NCI-H146 treated with DMSO at 0.1 percent for 48 hours (cell line): Measurements from ENCODE around the gene DOCK4.

ENCODE experiments used
- DNase-seq: peaks from one replicate; lab custom pipeline; 2025; ENCODE audit not compliant: unreplicated experiment; lab: John Stamatoyannopoulos, UW

The DOCK4 gene

GRCh38 chr7:112193915-112194502 lies 12.2 kb downstream of the DOCK4 start:
- DNase-seq, result peak; percentile 99

GRCh38 chr7:112192236-112193154 lies 13.7 kb downstream of the DOCK4 start:
- DNase-seq, result no peak

DNA sequence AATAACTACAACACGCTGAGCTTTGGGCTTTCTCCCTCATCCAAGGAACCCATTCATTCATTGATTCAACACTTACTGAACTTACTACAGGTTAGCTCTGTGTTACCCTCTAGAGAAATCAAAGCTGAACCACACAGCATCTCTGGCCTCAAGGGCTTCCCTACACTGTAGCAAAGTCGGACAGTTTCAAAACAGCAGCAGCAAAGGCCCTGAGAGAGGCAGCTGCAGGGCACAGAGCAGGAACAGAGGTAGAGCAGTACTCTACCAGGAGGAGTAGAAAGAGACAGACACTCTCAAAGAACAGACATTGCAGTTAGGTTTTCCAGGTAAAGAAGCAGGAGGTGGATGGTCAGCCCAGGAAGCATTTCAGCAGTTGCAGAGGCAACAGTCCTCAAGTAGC lies 16.1 kb downstream of the DOCK4 start:
- DNase-seq, result no peak

GRCh38 chr7:112189691-112190090 lies 16.5 kb downstream of the DOCK4 start:
- DNase-seq, result no peak

GRCh38 chr7:112188257-112188656 lies 17.9 kb downstream of the DOCK4 start:
- DNase-seq, result no peak

DNA sequence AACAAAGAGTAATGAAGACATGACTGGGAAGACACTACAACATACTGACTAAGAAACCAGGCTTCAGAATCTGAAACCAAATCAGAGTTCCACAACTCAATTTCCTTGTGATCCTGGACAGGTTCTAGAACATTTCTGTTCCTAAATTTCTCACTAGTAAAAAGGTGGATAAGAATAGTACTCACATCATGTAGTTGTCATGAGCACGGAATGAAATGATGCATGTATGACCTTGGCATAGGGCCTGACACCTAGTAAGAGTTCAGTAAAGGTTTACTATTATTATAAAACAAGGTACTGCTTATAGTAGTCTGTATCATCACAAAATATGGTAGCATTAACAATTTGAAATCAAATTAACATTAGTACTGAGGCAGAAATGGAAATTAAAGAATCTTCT lies 19.9 kb downstream of the DOCK4 start:
- no peak for DNase-seq

DNA sequence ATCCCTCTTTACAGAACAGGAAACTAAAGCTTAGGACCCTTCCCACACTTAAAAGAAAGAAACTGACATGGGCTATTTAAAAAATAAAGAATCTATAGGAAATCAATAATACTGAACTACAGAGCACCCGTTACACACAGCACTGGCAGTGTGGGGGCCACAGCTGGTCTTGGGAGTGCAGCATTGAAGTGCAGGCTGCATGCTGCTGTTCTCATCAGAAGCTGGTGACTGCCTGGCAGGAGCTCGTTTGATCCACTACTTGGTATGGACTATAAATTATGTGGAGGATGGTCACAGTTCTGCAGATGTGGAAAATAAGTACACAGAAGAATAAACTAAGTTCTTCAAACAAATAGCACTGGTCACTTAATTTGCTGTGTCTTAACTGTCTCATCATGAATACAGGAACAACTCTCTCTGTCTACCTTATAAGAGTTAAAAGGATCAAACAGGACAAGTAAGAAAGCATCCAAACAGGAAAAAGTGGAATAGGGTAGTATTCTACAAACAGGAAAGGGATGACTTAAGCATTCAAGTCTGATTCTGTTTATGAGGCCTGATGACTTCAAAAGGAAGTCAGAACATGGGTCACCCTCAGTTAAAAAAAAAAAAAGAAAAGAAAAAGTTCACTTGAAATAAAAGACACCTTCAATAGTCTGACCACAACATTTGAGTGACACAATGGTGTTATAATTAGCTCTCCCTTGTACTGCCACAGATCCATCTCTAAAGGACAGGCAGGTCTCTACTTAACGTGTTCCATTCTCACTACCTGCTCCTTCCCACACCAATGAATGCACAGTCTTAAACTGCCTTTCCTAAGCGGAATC lies 21.0 kb downstream of the DOCK4 start:
- DNase-seq, result no peak

DNA sequence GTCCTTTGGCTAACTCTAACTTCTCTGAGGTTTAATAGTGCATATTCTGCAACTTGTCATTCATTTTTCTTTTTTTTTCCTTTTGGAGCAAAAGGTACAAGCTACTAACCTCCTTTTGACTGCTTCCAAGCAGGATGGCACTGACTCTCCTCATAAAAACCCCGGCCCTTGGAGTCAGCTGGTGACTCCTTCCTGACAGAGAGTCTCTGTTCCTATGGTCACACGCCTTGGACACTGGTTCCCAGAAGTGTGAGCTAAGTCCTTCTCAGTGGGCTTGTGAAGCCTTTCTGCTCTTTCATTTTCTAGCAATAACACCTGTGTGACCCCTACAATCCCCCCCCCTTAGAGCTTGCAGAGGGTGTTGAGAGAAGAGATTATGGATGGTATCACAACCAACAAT lies 21.7 kb downstream of the DOCK4 start:
- no peak for DNase-seq

DNA sequence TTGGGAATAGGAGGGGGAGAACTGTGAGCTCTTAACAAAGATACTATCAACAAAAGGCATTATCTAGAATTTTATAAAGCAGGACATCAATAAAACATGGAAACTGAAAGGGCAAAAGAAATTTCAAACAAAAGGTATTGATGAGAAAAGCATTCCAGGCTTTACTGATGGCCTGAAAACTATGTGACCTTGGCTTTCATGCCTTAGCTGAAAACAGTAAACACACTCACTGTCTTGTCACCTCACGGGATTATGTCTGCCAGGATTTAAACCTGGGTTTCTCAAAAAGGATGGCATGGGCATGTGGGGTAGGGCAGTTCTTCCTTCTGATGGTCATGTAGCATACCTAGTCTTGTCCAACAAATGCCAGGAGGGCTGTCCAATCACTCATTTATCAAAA lies 22.9 kb downstream of the DOCK4 start:
- DNase-seq, result no peak

DNA sequence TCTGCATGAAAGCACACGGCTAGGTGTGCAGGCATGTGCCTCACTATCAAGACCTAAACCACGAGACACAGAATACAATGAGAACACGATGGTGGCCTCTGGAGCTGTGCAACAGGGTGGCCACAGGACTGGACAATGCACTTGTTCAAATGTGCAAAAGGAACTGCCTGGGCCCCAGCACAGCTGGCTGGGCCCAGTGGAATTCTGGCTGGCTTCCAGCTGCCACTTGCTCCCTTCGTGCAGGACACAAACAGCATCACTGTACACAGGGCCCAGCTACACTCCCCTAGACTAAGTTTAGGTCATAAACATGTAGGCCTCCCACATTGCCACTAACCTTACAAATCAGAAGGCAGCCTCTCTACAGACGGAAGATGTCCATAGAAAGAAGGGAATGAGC lies 23.4 kb downstream of the DOCK4 start:
- DNase-seq, result no peak

- no peak for DNase-seq
Measured at GRCh38 chr7:112180223-112180622, 26.0 kb downstream of the DOCK4 start.

- DNase-seq, result peak; percentile 23
Measured at GRCh38 chr7:112176693-112177415, 29.3 kb downstream of the DOCK4 start.

- no peak for DNase-seq
Measured at GRCh38 chr7:112176241-112176640, 30.0 kb downstream of the DOCK4 start.

- no peak for DNase-seq
Measured at GRCh38 chr7:112174192-112174591, 32.0 kb downstream of the DOCK4 start.

- DNase-seq, result no peak
Measured at GRCh38 chr7:112173568-112173905, 32.7 kb downstream of the DOCK4 start.

GRCh38 chr7:112172870-112173567 lies 33.2 kb downstream of the DOCK4 start:
- DNase-seq, result peak; percentile 32

DNA sequence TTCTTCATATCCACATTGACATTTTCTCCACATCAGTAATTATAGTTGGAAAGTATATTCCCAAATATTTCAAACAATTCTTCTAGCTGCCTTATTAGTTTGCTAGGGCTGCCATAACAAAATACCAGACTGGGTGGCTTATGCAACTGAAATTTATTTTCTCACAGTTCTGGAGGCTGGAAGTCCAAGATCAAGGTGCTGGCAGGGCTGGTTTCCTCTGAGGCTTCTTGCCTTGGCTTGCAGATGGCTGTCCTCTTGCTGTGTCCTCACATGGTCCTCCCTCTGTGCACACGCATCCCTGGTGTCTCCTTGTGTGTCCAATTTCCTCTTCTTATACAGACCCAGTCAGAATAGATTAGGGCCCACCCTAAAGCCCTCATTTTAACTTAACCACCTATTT lies 34.5 kb downstream of the DOCK4 start:
- DNase-seq, result no peak

DNA sequence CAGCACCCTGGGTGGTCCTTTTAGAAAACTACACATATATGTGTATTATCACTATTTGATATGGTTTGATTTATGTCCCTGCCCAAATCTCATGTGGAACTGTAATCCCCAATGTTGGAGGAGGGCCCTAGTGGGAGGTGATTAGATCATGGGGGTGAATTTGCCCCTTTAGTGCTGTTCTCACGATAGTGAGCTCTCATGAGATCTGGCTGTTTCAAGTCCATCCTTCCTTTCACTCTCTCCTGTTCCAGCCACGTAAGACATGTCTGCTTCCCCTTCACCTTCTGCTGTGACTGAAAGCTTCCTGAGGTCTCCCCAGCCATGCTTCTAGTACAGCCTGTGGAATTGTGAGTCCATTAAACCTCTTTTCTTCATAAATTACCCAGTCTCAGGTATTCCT lies 37.3 kb downstream of the DOCK4 start:
- no peak for DNase-seq

GRCh38 chr7:112167147-112167546 lies 39.1 kb downstream of the DOCK4 start:
- no peak for DNase-seq

GRCh38 chr7:112162784-112163506 lies 43.3 kb downstream of the DOCK4 start:
- no peak for DNase-seq
